Measurements from ENCODE around the gene BAIAP2L1.

Gene BAIAP2L1

GRCh38 chr7:98257701-98258100 is 143.2 kb downstream of the BAIAP2L1 start:
- DNase-seq: no peak

GRCh38 chr7:98256431-98256830 is 144.5 kb downstream of the BAIAP2L1 start:
- no peak for DNase-seq

DNA sequence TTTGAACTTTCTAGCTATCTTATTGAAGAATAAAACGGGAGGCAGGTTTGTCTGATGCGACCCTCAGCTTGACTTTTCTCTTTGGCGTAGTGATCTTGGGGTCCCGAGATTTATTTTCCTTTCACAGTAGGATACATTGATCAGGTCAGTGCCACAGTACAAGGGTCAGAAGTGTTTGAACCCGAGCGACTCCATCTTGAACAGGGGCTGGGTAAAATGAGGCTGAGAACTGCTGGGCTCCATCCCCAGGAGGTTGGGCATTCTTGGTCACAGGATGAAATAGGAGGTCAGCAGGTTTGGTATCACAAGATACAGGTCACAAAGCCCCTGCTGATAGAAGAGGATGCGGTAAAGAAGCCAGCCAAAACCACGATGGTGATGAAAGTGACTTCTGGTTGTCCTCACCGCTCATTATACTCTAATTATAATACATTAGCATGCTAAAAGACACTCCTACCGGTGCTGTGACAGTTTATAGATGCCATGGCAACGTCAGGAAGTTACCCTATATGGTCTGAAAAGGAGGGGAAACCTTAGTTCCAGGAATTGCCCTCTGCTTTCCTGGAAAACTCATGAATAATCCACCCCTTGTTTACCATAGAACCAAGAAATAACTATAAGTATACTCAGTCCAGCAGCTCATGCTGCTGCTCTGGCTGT is 145.8 kb downstream of the BAIAP2L1 start:
- DNase-seq: peak; percentile 22

GRCh38 chr7:98254516-98254915 is 146.4 kb downstream of the BAIAP2L1 start:
- DNase-seq: no peak

DNA sequence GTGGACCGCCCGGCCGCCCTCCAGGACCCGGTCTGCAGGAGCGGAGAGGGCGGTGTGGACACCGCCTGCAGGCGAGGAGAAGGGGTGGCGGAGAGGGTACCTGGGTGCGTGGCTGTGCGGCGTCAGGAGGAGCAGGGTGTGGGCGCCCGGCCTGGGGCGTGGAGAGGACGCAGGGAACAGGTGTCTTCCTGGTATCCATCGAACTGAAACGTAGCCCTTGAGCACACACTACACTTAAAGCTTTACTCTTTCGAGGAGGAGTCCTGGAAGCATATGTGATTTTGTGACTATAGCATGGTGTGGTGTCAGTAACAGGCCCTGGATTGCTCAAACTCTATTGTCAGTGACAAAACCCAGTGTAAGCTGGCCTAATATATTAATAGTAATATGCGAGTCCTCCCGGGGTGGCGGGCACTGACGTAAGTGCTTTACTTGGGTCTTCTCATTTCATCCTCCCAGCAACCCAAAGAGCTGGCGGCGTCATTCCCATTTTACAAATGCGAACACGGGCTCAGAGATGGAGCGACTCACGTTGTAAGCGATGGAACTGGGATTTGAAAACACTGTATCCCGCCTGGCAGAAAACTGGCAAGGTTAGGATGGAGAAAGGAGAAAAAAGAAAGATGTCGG is 148.3 kb downstream of the BAIAP2L1 start:
- no peak for DNase-seq

DNA sequence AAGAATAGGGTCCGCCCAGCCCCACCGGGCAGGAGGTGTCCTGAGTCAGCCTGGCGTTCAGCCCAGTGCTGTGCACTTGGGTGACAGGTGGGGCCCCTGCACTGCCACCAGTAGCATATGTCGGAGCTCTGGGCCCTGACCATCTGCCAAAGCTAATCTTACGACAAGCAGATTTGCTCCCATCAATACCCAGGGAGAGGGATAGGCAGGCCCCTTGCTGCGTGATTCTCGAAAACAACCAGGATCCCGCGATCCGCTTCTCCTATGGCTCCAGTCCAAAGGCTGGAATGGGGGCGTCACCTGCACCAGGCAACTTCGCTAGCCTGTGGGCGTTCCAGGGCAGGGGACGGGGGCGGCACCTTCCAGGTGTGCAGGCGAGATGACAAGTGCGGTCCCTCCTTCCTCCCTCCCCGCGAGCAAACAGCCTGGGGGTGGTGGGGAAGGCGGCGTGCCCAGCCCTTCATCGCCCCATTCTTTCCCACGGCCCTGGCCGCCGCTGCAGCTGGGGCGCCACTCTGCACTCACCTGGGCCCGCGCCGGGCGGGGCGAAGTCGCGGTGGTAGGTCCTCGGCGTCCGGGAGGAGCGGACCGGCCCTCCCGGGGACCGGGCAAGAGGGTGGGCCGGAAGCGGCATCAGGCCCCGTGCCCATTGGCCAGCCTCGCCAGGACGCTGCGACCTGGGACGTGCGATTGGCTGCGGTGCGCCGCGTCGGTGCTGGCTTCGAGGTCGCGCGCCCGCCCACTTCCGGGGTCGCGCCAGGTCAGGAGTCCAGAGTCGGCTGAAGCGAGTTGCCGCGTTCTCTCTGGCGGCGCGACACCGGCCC is 149.1 kb downstream of the BAIAP2L1 start, which contains the start of gene TECPR1:
Gene TECPR1, minus strand, starts transcription at position 632 of the 824 bp plus-strand sequence. CDS start 6,086 bp downstream, outside the sequence.
- DNase-seq: peak; percentile 90

- DNase-seq: peak; percentile 35
Measured at GRCh38 chr7:98251231-98251600, 149.7 kb downstream of the BAIAP2L1 start.

- DNase-seq: peak; percentile 36
Measured at GRCh38 chr7:98250789-98251188, 150.1 kb downstream of the BAIAP2L1 start.

DNA sequence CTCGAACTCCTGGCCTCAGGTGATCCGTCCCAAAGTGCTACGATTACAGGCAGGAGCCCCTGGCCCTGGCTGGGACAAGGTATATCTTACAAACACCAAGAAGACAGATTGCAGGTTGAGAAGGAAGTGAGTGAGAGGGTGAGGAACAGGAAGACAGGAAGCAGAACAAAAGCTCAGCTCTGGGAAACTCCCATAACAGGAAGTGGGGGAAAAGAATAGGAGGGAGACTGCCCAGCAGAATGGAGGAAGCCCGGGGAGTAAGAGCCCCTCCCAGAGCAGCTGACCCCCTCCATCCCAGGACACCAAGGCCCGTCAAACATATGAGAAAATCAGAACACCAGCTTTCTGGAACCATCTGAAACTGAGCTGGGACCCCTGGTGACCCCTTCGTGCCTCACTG is 151.8 kb downstream of the BAIAP2L1 start:
- DNase-seq: no peak

DNA sequence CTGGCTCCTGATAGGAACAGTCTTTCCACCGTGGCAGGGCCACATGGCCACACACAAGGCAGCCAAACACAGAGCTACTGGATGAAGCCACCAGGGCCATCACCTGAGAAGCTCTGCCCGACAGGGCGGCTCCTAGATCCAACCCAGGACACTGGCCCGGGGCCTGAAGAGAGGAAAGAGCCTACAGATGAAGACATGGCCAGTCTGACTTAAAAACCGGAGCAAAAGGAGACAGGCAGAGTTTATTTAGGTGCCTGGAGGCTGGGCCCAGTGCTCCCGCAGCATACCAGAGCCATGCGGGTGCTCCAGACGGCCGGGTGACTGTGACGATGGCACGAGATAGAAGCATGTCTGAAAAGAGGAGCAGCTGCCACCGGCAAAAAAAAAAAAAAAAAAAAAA is 152.7 kb downstream of the BAIAP2L1 start:
- DNase-seq: no peak

- no peak for DNase-seq
Measured at GRCh38 chr7:98244871-98245270, 156.0 kb downstream of the BAIAP2L1 start.

- DNase-seq: no peak
Measured at GRCh38 chr7:98242934-98243333, 158.0 kb downstream of the BAIAP2L1 start.

GRCh38 chr7:98242342-98242741 is 158.5 kb downstream of the BAIAP2L1 start:
- DNase-seq: no peak

- DNase-seq: no peak
Measured at GRCh38 chr7:98241674-98242241, 159.1 kb downstream of the BAIAP2L1 start.
